Urinary bladder (tissue), 4 donors: Measurements from ENCODE around the gene MPRIP. TPM values are rescaled to one million over a fixed set of nuclear protein-coding genes. Genes with fewer than 3 reads are reported as not detected.
"Not testable (repeated sequence)": the region's sequence is repeated elsewhere in the genome, so short reads cannot be mapped to it uniquely, and the experiment has no call there.

ENCODE experiments used
- DNase-seq: peaks from one replicate; pipeline ENCODE4 v3.0.0-alpha.2; 2015; ENCODE audit errors: extremely low spot score
- H3K27ac ChIP-seq: one replicate; pipeline ENCODE4 v1.5.1; 2013; ENCODE audit warnings: low read depth, mild to moderate bottlenecking, moderate library complexity
- H3K36me3 ChIP-seq: one replicate; pipeline ENCODE4 v1.6.1; 2013; ENCODE audit warnings: mild to moderate bottlenecking, moderate library complexity; ENCODE audit not compliant: insufficient read depth
- H3K4me1 ChIP-seq: one replicate; pipeline ENCODE4 v1.6.1; 2013; ENCODE audit warnings: mild to moderate bottlenecking, moderate library complexity; ENCODE audit not compliant: insufficient read depth
- H3K4me3 ChIP-seq: one replicate; pipeline ENCODE4 v1.5.1; 2013; ENCODE audit warnings: low read depth, low read length
- WGBS: extraction: QIAGEN DNeasy Blood & Tissue Kit; methylation state at CpG from one replicate; pipeline ENCODE4 v1.1.7; 2013; 5-methylcytosine and 5-hydroxymethylcytosine counted together
- polyA plus RNA-seq: library from polyadenylated mRNA; stranded (reverse); fragments of 200-250 nt; gene quantifications from one replicate; pipeline ENCODE4 v1.2.3, GENCODE V29; 2013
- total RNA-seq: library from RNA; depleted of rRNA; stranded (reverse); fragments of >200 nt; gene quantifications from one replicate; pipeline ENCODE4 v1.2.3, GENCODE V29; 2014
- donor health status: healthy with polysubstance abuse.
- donor health status: healthy.

Gene MPRIP
- total and polyA plus RNA-seq, 2 donors: 91.4 to 158 TPM

- WGBS: 79% methylated on average over 13 of the region's 13 CpGs
- DNase-seq: no peak
- H3K27ac ChIP-seq: no peak overlapping the region
- H3K36me3 ChIP-seq: peaks cover 7% of the 10 kb centered on the region
- no peak overlapping the region for H3K4me3 ChIP-seq
- no peaks in the 10 kb centered on the region for H3K4me1 ChIP-seq
These were observed 138.7 kb downstream of the MPRIP start for GRCh38 chr17:17180741-17181525.

GRCh38 chr17:17181666-17182597 lies 139.7 kb downstream of the MPRIP start:
- no peak for DNase-seq
- Histone ChIP-seq H3K27ac (no peak overlapping the region), H3K4me3 (no peak overlapping the region), H3K36me3 (peaks cover 3% of the 10 kb centered on the region), H3K4me1 (no peaks in the 10 kb centered on the region)
- 83% methylated on average over 15 of the region's 15 CpGs for WGBS

GRCh38 chr17:17182598-17183136 lies 140.4 kb downstream of the MPRIP start:
- no peak for DNase-seq
- Histone ChIP-seq H3K4me3 (no peak overlapping the region), H3K4me1 (no peaks in the 10 kb centered on the region), H3K36me3 (no peaks in the 10 kb centered on the region), H3K27ac (no peak overlapping the region)
- 88% methylated on average over 6 of the region's 6 CpGs for WGBS

GRCh38 chr17:17183744-17184143 lies 141.5 kb downstream of the MPRIP start:
- Histone ChIP-seq H3K27ac (no peak overlapping the region), H3K4me3 (no peak overlapping the region), H3K4me1 (no peaks in the 10 kb centered on the region), H3K36me3 (no peaks in the 10 kb centered on the region)
- whole genome bisulfite sequencing: 89% methylated on average over 4 of the region's 4 CpGs
- DNase-seq: no peak

GRCh38 chr17:17184985-17185757 lies 142.9 kb downstream of the MPRIP start:
- not testable (repeated sequence) for H3K27ac ChIP-seq, H3K4me1 ChIP-seq, H3K4me3 ChIP-seq, H3K36me3 ChIP-seq, DNase-seq
- 72% methylated on average over 13 of the region's 13 CpGs for WGBS

GRCh38 chr17:17186051-17186450 lies 143.8 kb downstream of the MPRIP start:
- no peaks in the 10 kb centered on the region for H3K36me3 ChIP-seq

GRCh38 chr17:17186551-17187505 lies 144.6 kb downstream of the MPRIP start:
- DNase-seq: no peak
- H3K27ac ChIP-seq: no peak overlapping the region
- H3K4me3 ChIP-seq: no peak overlapping the region
- H3K4me1 ChIP-seq: no peaks in the 10 kb centered on the region
- no peaks in the 10 kb centered on the region for H3K36me3 ChIP-seq
- WGBS: 72% methylated on average over 14 of the region's 14 CpGs

More at GRCh38 chr17:17186051-17186450, 143.8 kb downstream of the MPRIP start:
- 55% methylated on average over 3 of the region's 3 CpGs for WGBS
- Histone ChIP-seq H3K4me1 (no peaks in the 10 kb centered on the region), H3K27ac (no peak overlapping the region), H3K4me3 (no peak overlapping the region)
- DNase-seq: peak; percentile 48

GRCh38 chr17:17188586-17188985 lies 146.3 kb downstream of the MPRIP start:
- H3K36me3 ChIP-seq: no peaks in the 10 kb centered on the region
- no peak overlapping the region for H3K27ac ChIP-seq
- no peak overlapping the region for H3K4me3 ChIP-seq
- 94% methylated on average over 4 of the region's 4 CpGs for WGBS
- no peak for DNase-seq
- H3K4me1 ChIP-seq: no peaks in the 10 kb centered on the region

GRCh38 chr17:17189559-17189958 lies 147.3 kb downstream of the MPRIP start:
- H3K27ac ChIP-seq: no peak overlapping the region
- no peaks in the 10 kb centered on the region for H3K4me1 ChIP-seq

GRCh38 chr17:17190188-17190587 lies 147.9 kb downstream of the MPRIP start:
- WGBS: 48% methylated on average over 7 of the region's 7 CpGs
- no peak overlapping the region for H3K4me3 ChIP-seq
- H3K27ac ChIP-seq: no peak overlapping the region
- DNase-seq: no peak
- H3K36me3 ChIP-seq: no peaks in the 10 kb centered on the region
- H3K4me1 ChIP-seq: no peaks in the 10 kb centered on the region

More at GRCh38 chr17:17189559-17189958, 147.3 kb downstream of the MPRIP start:
- no peak overlapping the region for H3K4me3 ChIP-seq
- no peaks in the 10 kb centered on the region for H3K36me3 ChIP-seq
- DNase-seq: no peak
- WGBS: 32% methylated on average over 4 of the region's 4 CpGs

GRCh38 chr17:17191346-17191792 lies 149.1 kb downstream of the MPRIP start:
- Histone ChIP-seq H3K4me3 (no peak overlapping the region), H3K27ac (no peak overlapping the region)

GRCh38 chr17:17191961-17192381 lies 149.7 kb downstream of the MPRIP start:
- 28% methylated on average over 10 of the region's 10 CpGs for WGBS
- no peak overlapping the region for H3K27ac ChIP-seq
- H3K36me3 ChIP-seq: no peaks in the 10 kb centered on the region
- no peak overlapping the region for H3K4me3 ChIP-seq
- no peak for DNase-seq
- no peaks in the 10 kb centered on the region for H3K4me1 ChIP-seq

More at GRCh38 chr17:17191346-17191792, 149.1 kb downstream of the MPRIP start:
- WGBS: 30% methylated on average over 11 of the region's 11 CpGs
- DNase-seq: no peak
- H3K36me3 ChIP-seq: no peaks in the 10 kb centered on the region
- no peaks in the 10 kb centered on the region for H3K4me1 ChIP-seq
